Measurements from ENCODE around the gene SNAI3.

The SNAI3 gene

DNA sequence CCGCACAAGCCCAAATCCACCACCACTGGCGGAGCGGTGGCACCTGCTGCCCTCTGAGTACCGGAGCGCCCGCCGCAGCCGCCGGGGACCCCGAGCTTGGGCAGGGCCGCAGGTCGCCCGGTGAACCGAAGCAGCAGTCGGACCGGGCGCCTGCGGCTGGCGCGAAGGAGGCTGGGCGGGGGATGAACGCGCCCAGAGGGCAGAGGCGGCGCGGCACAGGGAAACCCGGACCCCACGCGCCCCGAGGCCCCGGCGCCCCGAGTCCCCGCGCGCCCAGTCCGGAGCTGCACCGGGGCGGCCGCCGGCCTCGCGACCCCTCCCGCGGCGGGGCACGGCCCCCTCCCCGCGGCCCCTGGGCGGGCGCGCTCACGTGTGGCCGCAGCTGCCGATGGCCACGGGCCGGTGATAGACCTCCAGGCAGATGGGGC lies 19.5 kb upstream of the SNAI3 start:
- TF ChIP-seq, protein P1, sequence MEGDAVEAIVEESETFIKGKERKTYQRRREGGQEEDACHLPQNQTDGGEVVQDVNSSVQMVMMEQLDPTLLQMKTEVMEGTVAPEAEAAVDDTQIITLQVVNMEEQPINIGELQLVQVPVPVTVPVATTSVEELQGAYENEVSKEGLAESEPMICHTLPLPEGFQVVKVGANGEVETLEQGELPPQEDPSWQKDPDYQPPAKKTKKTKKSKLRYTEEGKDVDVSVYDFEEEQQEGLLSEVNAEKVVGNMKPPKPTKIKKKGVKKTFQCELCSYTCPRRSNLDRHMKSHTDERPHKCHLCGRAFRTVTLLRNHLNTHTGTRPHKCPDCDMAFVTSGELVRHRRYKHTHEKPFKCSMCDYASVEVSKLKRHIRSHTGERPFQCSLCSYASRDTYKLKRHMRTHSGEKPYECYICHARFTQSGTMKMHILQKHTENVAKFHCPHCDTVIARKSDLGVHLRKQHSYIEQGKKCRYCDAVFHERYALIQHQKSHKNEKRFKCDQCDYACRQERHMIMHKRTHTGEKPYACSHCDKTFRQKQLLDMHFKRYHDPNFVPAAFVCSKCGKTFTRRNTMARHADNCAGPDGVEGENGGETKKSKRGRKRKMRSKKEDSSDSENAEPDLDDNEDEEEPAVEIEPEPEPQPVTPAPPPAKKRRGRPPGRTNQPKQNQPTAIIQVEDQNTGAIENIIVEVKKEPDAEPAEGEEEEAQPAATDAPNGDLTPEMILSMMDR (IDR thresholded peaks at IDR 0.05; ENCODE audit: low read depth, low read length) = no peak
- no peaks in the 10 kb centered on the region for H3K36me3 ChIP-seq
- no peak for DNase-seq
- no peaks in the 10 kb centered on the region for H3K27me3 ChIP-seq (ENCODE audit: insufficient read depth, low read depth, severe bottlenecking)
- H3K4me3 ChIP-seq (ENCODE audit: low read depth, low read length) = peak overlapping the region; percentile 48
- H3K27ac ChIP-seq = 0 out of 2 replicates have a peak overlapping the region, but pooled peaks have one; percentile 52
- no peaks in the 10 kb centered on the region for H3K9me3 ChIP-seq (ENCODE audit: severe bottlenecking)

DNA sequence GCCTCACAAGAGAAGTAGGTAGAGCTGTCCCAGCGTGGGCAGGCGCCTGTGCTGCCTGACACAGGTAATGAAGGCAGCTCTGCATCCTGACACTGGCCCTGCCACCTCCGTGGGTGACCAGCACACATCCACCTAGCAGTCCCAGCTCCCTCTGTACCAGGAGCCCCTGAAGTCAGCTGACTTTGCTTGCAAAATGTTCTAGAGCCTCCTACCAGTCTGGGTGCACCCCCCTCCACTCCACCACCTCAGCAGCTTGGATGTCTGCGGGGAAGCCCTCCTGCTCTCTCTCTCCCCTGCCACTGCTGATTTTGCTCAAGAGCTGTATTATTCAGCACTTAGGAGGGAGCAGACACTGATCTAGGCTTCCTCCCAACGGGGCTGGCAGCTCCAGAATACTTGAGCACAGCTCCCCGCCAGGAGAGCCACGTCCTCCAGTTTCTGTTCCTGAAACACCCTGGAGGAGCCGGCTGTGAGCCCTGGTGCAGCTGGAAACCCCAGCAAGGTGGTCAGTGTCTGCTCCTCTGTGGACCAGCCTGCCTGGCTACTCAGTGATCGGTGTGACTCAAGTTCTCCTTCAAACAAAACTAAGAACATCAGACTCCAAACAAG lies 18.9 kb upstream of the SNAI3 start:
- TF ChIP-seq, protein P1 (IDR thresholded peaks at IDR 0.05; ENCODE audit: low read depth, low read length) = no peak
- H3K27ac ChIP-seq = no peak overlapping the region
- H3K4me3 ChIP-seq (ENCODE audit: low read depth, low read length) = peak overlapping the region; percentile 48
- H3K36me3 ChIP-seq = no peaks in the 10 kb centered on the region
- no peak for DNase-seq
- no peaks in the 10 kb centered on the region for H3K27me3 ChIP-seq (ENCODE audit: insufficient read depth, low read depth, severe bottlenecking)
- H3K9me3 ChIP-seq (ENCODE audit: severe bottlenecking) = no peaks in the 10 kb centered on the region

DNA sequence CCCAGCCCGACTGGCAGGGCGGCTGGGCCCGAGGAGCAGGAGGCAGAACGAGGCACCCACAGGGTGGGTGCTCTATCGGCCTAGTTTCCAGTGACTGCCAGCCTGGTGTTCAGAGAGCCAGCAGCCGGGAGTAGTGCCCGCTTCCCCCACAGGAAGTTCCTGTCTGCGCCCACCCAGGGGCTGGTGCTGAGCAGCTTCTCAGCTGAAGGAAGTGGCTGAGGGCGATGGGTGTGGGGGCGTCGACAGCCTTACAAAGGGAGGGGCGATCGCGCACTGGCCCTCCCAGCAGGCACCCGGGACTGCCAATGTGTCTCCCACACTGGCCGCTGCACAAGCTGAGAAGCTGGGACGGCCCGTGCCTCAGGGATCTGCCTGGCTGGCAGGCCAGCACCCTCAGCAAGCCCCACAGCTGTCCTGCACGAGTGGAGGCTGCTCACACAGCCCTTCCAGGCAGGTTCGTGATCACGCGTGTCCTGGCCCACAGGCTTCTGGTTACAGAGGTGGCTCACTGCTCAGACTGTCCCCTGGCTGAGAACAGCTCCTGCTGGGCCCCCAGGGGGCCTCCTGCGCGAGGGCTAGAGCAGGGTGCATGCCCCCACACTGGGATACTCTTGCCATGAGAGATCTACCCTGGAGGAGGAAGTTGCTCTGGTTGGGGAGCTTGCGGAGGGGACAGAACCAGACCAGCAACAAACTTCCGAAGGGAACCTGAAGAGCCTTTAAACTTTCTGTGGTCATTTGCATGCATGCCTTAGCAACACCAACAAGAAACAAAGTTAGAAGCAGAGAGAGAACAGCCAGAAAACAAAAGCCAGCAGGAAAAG lies 17.4 kb upstream of the SNAI3 start:
- DNase-seq = no peak
- Histone ChIP-seq H3K9me3 (ENCODE audit: severe bottlenecking) (no peaks in the 10 kb centered on the region), H3K27ac (no peak overlapping the region), H3K27me3 (ENCODE audit: insufficient read depth, low read depth, severe bottlenecking) (no peaks in the 10 kb centered on the region), H3K4me3 (ENCODE audit: low read depth, low read length) (no peak overlapping the region), H3K36me3 (no peaks in the 10 kb centered on the region)
- TF ChIP-seq, protein P1 (IDR thresholded peaks at IDR 0.05; ENCODE audit: low read depth, low read length) = no peak

DNA sequence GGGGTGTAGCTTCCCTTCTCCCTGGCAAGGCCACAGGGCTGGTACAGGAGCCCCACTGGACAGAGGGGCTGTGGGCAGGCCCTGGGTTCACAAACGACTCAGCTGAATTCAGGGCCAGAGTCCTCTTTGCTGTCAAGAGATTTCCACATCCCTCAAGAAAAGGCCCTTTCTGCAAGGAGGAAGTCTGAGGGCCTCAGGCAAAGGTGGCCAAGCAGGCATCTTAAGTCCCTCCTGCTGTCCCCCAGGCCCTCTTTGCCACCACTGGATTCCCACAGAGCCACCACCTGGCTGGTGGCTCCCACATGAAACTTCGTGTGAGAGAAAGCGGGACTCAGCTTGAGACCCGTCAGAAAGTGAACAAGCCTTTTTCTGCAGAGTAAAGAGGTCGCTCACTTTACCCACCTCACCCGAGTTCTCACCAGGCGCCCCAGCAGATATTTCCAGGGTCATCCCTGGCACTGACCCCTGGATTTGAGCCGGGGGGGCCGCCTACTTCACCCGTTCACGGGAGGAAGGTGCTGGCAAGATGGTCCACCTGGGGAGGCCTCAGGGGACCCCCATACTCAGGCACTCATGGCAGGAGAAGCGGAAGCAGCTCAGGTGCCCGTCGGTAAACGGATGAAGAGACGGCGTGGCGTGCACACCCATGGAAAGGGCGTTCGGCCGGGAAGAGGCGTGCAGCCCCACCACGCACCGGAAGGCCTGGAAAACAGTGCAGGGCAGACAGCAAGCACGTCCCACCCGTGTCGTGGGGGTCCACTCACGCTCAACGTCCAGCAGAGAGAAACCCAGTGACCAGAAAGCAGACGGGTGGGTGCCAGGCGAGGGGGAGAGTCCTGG lies 16.3 kb upstream of the SNAI3 start:
- TF ChIP-seq, protein P1 (IDR thresholded peaks at IDR 0.05; ENCODE audit: low read depth, low read length) = no peak
- no peaks in the 10 kb centered on the region for H3K9me3 ChIP-seq (ENCODE audit: severe bottlenecking)
- no peak overlapping the region for H3K27ac ChIP-seq
- no peaks in the 10 kb centered on the region; the same call in 1 of the 2 replicates for H3K36me3 ChIP-seq
- H3K27me3 ChIP-seq (ENCODE audit: insufficient read depth, low read depth, severe bottlenecking) = no peaks in the 10 kb centered on the region
- no peak overlapping the region for H3K4me3 ChIP-seq (ENCODE audit: low read depth, low read length)
- DNase-seq = no peak

DNA sequence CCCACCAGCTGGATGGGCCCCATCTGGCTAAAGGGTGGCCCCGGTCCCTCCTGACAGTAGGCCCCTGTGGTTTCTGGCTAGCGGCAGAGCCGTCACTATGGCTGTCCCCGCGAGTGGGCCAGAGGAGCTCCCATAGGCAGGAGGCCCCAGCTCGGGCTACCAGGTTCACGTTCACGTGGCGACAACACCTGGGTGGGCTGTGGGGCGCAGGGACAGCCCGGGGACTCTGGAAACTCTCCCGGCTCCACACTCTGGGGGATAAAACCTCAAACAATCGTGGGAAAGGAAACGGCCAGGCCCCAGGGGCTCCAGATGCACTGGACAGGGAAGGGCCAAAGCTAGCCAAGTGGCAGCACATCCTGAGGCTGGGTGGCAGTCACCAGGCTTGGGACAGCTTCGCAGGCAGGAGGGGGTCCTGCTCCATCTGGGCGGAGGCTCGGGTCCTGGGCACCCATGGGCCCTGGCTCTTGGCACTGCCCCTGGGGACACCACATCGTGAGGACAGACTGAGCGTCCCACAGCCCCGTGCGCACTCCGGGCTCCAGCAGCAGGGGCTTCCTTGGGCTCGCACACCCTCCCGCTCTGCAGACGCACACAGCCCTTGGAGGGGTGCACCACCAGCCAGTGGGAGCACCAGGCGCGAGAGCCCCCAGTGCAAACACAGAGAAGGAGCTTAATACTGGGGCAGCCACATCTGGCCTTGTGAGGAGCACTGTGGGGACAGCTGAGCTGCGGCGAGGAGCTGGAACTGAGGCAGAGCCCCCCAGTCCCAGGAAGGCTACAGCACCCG lies 15.5 kb upstream of the SNAI3 start:
- no peak overlapping the region for H3K27ac ChIP-seq
- H3K4me3 ChIP-seq (ENCODE audit: low read depth, low read length) = no peak overlapping the region

More for the DNA sequence above, 15.5 kb upstream of the SNAI3 start:
- H3K9me3 ChIP-seq (ENCODE audit: severe bottlenecking) = no peaks in the 10 kb centered on the region
- H3K27me3 ChIP-seq (ENCODE audit: insufficient read depth, low read depth, severe bottlenecking) = no peaks in the 10 kb centered on the region
- no peak for DNase-seq
- TF ChIP-seq, protein P1 (IDR thresholded peaks at IDR 0.05; ENCODE audit: low read depth, low read length) = no peak
- H3K36me3 ChIP-seq = no peaks in the 10 kb centered on the region; the same call in 1 of the 2 replicates
